ENCODE data around the gene XCL2.

DNA sequence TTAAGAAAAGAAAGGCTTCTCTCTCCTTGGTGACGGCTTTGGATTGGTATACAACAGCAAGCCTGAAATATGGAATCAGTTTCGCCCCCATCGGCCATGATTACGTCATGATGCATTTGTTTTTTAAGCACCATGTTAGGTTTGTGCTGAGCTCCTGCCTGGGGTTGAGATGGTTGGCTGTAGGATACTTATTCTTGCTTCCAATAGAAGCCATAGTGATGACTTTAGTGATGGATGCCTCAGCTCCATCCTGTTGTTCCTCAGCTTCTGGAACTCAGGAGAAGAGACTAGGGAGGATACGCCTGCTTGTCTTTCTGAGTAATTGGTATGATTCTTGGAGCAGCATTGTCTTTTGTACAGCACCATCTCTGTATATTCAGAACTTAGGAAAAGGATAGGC lies 47.3 kb upstream of the XCL2 start:
- TF ChIP-seq, protein P1, sequence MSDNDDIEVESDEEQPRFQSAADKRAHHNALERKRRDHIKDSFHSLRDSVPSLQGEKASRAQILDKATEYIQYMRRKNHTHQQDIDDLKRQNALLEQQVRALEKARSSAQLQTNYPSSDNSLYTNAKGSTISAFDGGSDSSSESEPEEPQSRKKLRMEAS (IDR thresholded peaks at IDR 0.05), result no peak
- TF ChIP-seq CREB1 (IDR thresholded peaks at IDR 0.05; ENCODE audit: low read depth) (no peak), EP300 (IDR thresholded peaks at IDR 0.05; ENCODE audit: borderline replicate concordance) (no peak)
